ELR (cell line): ENCODE measurements around the gene DOK3.

Source experiments
- DNase-seq: peaks from one replicate; pipeline ENCODE4 v3.0.0-alpha.2; 2015; ENCODE audit warnings: low read depth

Gene DOK3

DNA sequence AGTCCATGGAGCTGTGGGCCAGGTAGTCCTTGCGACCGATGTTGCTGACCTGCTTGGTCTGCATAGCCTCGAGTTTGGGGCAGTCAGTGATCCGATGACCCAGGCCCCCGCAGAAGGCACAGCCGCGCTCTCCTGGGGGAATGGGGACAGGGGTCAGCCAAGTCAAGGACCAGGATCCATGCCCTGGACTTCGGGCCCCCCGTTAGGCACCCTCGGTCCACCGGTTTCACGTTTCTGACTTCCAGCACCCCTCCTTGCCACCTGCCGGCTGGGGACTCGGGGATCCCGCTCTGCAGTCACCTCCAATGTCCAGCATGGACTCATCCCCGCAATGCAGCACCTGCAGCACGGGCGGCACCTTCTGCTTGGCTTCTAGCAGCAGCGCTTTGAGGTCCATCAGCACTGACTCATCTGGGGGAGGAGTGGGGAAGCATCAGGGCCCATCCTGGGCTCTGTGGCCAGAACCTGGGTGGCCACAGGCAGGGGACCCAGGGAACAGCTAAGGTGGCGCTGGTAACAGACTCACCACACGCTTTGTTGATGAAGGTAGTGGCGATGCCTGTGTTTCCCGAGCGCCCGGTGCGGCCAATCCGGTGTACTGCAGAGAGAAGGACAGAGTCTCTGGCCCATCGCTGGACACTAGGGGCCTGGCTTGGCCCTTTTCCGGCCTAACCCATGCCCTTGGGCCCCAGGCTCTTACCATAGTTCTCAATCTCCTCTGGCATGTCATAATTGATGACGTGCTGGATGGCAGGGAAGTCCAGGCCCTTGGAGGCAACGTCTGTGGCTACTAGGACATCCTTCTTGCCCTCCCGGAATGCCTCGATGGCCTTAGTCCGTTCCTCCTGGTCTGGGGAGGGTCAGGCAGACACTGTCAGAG is 2.4 kb upstream of the DOK3 start:
- no peak for DNase-seq

DNA sequence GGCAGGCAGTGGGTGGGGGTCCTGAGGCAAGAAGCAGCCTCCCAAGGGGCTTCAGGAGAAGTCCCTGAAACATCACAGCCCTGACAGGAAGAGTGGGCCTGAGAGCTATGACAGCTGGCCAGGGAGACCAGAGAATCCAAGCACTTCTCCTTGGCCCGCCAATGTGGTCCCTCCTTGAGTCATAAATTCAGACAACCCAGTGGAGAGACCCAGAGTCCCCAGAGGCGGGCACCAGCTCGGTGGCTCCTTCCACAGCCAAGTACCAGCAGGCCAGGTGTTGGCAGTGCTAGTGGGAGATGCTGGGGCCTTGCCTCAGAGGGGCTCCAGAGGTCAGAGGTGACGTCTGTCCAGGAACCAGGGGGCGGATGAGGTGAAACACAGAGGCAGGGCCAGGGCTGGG is 1.6 kb upstream of the DOK3 start:
- DNase-seq: no peak

DNA sequence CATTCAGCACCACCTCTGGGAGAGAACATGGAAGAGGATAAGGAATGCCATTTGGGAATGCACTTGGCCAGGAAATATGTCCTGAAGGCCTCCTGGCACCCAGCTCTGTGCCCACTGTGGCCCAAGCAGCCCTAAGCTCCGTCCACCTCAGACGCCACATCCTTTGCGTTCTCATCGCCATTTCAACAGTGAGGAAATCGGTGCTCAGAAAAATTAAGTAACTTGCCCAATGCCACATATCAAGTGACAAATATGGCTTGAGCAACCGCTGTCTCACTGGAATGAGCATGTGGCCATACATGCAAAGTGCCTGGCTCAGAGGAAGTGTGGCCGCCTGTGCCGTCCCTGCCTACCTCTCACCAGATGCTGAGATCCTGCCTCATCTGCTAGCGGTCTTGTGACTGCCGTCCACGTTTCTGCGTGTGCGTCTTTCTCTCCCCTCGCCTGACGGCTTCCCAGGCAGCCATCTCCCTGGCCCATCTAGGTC is 984 bp upstream of the DOK3 start:
- DNase-seq: no peak

DNA sequence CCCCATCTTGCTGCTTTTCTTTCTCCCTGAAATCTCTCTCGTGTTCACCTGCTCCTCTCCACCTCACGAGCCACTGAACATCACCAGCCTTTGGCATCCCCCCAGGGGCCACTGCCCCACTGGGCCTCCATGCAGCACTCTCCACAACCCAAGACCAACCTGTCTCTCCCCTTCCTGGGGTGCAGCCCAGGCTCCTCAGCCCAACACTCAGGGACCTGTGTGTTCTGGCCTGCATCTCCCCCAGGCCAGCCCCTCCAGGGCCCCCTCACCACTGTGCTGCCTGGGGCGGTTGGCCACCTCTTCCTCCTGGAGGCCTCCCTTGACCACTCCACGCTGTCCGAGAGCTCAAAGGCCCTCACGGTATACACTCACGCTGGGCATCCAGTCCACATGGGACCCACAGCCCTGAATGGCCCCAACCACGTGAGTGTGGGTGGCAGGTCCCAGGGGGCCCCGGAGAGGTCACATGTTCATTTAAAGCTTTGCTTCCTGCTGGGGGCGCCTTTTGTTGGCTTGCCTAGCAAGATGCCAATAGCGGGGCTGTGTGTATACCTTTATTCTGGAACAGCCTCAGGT is 453 bp upstream of the DOK3 start:
- no peak for DNase-seq

DNA sequence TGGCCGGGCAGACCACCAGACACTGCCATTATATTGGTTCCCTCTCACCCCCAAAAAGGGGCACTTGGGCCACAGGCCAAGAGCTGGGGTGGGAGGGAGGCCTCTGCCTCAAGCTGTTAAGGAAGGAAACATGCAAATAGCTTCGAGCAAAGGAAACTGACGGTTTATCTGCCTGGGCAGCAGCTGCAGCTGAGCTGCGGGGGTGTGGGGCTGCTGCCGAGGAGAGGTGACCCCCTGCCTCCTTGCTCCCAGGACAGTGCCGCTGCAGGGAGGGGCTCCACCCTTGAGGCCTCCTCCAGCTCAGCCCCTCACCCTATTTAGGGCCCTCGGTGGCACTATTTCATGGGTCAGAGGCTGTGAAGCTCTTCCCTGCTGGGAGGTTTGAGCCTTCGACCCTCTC is 789 bp downstream of the DOK3 start:
- DNase-seq: no peak

DNA sequence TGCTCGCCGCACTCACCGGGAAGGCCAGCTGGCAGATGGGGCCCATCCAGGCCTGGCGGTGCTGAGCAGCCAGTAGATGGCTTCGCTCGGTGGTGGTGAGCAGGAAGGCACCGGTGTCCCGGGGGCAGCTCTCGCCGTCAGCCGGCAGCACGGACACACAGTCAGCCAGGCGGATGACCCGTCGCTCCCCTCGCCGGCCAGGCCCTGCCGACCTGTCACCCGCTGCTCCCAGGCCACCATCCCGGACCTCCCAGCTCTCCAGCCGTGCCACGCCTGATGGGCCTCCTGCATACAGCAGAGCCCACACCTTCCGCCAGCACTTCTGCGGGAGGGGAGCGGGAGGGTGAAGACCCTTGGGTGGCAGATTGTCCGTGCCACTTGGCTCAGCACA is 1.4 kb downstream of the DOK3 start:
- no peak for DNase-seq

DNA sequence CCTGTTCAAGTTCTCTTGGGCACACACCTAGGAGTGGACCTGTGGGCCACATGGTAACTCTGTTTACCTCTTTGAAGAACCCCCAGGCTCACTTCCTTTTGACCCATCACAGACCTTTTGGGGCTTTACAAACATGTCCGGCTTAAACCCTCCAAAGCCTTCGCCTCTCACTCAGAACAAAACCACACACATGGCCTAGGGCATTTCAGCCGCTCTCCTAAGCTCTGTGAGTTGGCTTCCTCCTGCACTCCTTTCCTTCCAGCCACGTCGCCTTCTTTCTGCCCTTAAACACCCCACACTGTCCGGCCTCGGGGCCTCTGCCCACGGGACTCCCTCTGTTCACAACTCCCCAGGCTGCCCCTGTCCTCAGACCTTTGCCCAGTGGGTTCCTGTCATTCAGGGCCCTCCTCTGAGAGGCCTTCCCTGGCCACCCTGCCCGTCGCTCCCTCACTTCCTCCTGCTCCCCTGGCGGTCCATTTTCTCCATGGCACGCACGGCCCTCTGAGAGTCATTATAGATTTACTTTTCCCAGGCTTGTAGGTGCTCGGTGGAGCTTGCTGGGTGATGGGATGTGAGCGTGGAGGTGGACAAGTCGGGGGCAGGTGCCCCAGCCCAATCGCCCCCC is 1.9 kb downstream of the DOK3 start:
- DNase-seq: peak; percentile 36

DNA sequence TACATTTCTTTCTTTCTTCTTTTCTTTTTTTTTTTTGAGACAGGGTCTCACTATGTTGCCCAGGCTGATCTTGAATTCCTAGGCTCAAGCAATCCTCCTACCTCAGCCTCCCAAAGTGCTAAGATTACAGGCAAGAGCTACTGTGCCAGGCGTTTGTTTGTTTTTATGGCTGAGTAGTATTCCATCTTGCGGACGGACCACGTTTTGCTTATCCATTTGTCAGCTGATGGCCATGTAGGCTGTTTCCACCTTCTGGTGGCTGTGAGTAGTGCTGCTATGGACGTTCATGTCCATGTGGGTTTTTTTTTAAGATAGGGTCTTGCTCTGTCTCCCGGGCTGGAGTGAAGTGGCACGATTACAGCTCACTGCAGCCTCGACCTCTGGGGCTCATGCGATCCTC is 2.5 kb downstream of the DOK3 start:
- DNase-seq: peak; percentile 58

DNA sequence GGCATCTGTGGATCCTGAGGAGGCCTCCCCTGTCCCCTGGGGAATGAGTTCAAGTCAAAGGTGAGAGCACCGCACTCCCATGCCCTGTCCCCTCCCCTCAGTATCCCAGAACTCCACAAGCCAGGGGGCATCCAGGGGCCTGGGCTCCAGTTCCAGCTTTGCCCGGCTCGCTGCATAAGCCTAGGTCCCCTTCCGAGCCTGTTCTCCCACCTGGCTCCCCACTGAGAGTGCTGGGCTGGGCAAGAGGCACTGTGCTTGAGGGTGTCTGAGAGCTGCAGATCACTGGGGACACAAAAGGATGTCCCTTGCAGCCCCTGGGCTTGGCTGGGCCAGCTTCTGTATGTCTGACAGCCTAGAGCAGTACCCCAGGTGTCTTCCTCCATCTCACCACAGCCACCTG is 4.6 kb downstream of the DOK3 start:
- DNase-seq: no peak

DNA sequence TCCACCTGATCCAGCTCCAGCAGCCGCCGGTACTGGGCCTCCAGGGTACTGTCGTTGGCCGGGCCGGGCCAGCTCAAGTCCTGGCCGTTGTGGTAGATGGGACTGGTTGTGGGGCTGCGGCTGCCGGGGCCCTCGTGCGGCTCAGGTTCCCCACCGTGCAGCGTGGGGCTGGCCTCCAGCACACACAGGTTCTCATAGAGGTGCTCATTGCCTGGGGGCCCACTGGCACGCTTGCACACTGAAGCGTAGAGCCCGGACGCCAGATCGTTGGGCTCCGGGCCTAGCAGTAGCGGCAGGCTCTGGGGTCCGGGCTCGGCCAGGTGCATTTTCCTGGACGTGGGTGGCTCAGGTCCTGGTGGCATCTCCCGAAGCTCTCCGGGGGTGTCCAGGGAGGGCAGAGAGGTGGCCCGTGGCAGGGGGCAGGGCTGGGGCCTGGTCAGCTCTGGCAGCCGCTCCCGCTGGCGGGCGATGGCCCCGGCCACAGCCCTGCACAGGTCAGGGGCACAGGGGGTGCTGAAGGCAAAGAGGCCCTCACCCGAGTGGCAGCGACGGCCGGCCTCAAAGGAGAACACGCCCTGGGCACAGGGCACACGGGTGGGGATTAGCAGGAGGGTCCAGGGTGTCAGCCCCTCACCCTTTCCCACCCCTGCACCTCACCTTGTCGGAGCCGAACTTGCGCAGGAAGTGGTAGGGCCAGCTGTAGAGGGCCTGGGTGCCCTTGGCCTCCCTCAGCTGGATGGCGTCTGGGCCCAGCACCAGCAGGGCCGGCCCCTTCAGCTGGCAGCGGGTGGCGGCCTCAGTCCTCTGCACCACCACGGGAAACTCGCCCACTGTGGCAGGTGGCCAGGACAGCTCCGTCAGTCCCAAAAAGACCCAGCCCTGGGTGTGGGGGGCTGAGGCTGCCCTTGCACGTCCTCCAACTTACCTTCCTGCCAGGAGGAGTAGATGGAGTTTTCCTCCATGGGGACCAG is 5.3 kb downstream of the DOK3 start:
- DNase-seq: no peak

DNA sequence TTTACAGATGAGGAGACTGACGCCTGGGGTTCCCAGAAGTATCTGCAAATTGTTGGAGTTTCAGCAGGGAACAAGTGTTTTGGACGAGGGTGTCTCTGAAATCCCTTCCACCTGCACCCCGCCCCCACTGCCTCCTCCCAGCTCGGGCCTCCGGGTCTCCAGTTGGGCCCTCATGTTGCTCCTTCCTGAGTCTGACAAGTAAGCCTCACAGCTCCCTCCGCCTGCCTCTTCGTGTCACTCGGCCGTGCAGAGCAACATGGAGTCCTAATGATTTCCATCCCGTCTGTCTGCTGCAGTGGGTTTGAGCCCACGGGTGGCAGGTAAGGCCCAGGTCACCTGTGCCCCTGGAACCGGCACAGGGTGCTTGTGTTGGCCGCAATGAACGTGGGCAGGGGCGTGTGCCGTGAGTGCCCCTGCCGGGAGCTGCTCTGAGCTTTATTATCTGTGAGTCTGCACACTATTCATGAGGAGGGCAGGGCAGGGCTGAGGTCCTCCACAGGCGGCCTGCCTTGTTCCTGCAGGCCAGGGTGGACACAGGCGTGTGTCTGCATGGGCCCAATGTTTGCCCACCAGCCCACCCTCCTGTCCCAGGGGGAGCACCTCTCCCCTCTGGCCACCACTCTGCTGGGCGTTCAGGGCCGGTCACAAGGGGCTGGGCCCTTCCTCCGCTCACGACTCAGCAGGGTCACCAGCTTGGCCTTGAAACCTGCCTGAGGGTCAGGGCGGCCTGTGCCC is 6.1 kb downstream of the DOK3 start:
- DNase-seq: no peak

DNA sequence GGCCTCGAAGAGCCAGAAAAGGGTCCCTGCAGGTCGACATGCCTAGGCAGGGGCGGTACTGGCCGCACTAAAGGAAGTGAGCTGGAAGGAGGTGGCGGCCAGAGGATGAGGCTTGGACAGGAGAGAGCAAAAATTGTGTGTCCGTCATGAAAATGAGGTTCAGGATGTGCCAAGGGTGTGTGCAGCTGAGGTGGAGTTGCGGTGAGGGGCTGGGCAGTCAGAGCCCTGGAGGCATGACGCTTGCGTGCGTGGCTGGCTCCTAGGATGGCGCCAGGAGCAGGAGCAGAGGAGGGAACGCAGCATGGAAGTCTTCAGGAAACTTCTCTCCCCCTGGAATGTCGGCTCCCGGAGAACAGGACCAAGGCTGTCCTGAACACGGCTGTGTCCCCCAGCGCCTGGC is 6.7 kb downstream of the DOK3 start:
- DNase-seq: no peak

DNA sequence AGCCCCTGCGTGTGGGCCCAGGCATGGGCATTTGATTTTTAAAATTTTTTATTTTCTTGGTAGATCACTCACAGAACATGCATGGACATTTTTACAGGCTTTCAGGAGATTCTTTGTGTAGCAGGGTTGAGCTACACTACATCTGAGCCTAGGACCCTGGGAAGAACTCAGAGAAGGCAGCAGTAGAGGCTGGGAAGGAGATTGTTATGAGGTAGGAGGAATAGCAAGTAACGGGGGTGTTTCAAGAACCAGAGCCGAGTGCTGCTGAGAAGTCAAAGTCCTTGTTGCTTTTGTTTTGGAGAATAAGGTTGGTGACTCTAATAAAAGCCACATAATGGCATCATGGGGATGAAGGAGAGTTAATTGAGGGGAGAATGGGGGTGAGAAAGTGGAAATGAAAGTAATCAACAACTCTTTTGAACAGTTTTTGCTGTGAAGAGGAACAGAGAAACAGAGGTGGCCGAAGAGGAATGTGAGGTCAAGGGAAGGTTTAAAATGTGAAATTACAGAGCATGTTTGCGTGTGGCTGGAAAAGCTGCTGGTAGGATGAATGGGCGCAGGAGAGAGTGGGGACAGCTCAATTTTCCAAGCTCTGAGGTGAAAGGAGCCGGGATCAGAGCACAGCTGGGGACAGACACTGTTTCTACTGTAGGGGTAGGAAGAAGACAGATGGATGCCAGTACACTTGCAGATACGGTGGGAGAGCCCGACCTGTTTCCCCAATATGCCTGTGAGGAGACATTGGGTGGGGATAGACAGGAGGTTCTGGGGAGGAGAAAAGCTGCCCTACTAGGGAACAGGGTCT is 7.5 kb downstream of the DOK3 start:
- DNase-seq: no peak

DNA sequence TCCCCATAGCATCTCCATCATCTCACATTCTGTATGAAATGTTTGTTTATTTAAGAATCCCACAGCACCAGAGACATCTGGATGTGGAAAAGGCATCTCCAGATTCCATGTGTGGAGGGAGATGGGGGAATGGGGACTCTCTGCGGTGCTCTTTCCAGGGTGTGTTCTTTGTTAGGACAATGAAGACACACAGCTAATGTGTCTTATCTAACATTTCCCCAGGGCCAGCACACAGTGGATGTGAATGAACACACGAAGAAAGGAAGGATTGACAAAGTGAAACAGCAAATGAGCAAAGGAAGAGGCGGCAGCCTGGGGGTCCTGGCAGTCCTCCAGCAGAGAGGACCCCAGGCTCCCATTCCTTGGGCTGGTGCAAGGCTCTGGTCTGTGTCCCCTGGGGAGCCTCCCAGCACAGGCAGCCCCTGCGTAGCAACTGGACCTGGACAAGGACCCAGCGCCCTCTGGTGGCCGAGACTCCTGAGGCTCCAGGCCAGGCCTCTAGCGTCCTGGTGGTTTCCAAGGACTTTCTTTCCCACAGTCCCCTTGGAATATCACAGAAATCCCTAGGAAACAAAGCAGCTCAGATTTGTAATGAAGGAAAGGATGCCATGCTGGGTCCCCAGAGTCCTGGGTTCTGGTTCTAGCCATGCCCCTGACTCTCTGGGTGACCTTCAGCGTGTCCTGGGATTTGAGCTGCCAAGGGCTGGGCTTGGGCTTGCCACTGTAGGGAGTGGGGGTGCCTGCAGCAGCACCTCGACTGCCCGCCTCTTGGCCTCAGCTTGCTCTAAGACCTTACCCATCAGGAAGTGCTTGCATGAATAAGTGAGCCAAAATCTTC is 8.7 kb downstream of the DOK3 start:
- DNase-seq: peak; percentile 88

DNA sequence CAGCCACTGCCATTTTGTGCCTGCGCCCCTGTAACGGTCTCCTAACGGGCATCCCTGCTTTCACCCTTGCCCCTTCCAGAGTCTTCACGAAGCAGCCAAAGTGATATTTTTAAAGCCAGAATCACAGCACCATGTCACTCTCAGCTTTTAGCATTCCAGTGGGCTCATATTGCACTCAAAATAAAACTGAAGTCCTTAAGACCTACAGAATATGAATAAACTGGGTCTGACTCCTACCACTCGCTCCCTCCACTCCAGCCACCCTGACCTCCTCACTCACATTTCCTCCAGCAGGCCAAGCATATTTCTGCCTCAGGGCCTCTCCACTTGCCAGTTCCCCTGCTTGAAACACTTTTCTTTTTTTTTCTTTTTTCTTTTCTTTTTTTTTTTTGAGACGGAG is 9.8 kb downstream of the DOK3 start:
- no peak for DNase-seq

DNA sequence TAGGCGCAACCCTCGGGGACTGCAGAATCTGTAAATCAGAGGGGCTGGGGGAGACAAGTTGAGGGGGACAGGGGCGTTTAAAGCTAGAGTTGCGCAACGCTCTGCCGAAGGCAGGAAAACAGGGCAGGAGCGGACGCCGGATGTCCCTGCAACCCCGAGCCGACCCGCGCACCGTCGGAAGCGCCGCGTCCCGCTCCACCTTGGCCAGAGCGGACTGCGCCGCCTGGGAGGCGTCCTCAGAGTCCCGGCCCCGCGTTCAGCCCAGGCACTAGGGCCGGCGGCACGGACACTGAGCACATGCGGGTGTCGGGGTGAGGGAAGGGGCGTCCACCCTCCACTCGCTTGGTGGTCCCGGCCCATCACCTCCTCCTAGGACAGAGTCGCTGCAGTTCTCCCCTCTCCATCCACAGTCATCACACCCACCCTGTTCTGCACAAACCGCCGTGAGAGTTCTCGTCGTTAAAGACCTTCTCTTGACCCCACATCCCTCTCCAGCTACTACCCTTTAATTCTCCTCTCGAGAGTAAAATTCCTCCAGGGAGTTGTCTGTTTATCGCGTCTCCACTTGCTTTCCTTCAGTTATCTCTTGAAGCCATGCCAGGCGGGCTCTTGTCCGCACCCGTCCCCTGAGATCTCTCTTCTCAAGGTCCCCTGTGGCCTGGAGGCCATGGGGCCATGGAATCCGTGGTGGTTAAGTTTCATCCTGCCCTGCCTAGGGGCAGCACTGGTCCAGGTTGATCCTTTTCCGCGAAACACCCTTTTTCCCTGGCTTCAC is 11.4 kb downstream of the DOK3 start:
- peak; percentile 64 for DNase-seq

DNA sequence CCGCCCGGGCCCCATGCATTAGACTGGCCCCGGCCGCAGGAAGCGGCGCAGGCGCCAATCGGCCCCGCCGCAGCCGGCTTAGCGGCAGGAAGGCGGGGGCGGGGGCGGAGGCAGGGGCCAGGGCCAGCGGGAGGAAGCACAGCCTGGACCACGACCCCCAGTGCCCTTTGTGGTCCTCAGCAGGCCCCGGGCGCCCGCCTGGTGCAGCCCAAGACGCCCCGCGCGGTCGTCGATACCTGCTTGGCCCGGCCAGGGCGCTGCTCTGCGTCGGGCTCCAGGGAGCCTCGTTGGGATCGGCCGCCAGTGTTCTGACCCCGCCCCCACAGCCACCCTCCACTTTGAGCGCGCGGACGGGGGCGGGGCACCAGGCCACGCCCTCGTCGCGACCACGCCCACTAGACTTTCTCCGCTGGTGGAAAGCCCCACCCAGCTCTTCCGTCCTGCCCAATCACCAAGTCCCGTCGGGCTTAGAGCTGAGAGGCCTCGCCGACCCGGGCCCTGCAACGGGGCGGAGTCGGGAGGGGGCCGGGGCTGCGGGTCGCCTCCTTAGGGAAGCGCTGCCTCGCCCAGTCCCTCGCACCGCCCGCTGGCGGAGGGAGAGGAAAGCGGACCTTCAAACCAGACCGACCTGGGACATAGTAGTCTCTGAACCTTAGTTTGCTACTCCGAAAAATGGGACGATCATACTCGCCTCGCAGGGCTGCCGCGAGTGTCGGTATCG is 12.2 kb downstream of the DOK3 start, which contains the start of gene PDLIM7:
TSS of gene PDLIM7 (minus strand) at position 313 of the 721 bp plus-strand sequence. CDS start 1,092 bp downstream, outside the sequence.
- DNase-seq: peak; percentile 97

DNA sequence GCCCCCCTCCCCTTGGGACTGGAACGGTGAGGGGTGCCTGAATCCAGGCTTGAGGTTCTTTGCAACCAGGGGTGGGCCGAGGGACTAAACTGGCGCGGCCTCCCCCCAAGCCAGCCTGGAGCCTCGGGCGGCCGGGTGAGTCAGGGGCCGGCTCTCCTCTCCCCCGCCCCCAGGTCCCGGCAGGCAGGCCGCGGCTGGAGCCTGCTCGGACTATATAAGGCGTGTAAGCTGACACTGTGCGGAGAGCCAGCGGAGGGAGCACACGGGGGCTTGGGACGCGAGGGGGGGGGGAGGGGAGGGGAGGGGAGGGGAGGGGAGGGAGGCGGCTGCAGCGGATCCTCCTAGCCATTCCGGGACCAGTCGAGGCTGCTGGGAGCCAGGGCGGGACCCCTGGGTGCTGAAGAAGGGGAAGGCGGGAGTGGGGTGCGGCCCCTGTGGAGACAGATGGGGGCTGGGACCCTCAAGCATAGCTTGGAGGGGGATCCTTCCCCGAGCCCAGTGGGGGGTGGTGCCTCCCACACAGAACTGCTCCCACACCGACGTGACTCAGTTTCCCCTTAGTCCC is 12.8 kb downstream of the DOK3 start:
- DNase-seq: peak; percentile 94
